SK-MEL-5 (cell line): ENCODE data around the gene ZNF423. TPM values are rescaled to one million over a fixed set of nuclear protein-coding genes. Genes with fewer than 3 reads are reported as not detected.

Source experiments
- DNase-seq: peaks from one replicate; pipeline ENCODE4 v3.0.0-alpha.2; 2016; ENCODE audit warnings: low read depth, low spot score
- in situ Hi-C: cut with HindIII; loops from 2 replicates; pipeline ENCODE4 v1.10.0; 2016; ENCODE audit warnings: low sequenced_read_pairs, high pct_unique_total_duplicates, low pct_unique_long_range_greater_than_20kb
- total RNA-seq: library from RNA; depleted of rRNA; stranded (reverse); fragments of >200 nt; shearing (Covaris generic); gene quantifications from 2 replicates; pipeline ENCODE4 v1.2.3, GENCODE V29; 2014

Gene ZNF423
- total RNA-seq, 1 experiment from 2014 or later = not detected

GRCh38 chr16:49811644-49812334, 44.1 kb downstream of the ZNF423 start:
- no peak for DNase-seq
- in situ Hi-C loops = no loop called here

- in situ Hi-C loops = no loop called here
These were observed 45.1 kb downstream of the ZNF423 start for GRCh38 chr16:49810831-49811230.

GRCh38 chr16:49809561-49809960, 46.4 kb downstream of the ZNF423 start:
- in situ Hi-C loops = no loop called here
- no peak for DNase-seq

More at GRCh38 chr16:49810831-49811230, 45.1 kb downstream of the ZNF423 start:
- no peak for DNase-seq

- no peak for DNase-seq
- in situ Hi-C loops = no loop called here
These were observed 46.9 kb downstream of the ZNF423 start for GRCh38 chr16:49809062-49809461.

- in situ Hi-C loops = no loop called here
- no peak for DNase-seq
These were observed 49.5 kb downstream of the ZNF423 start for GRCh38 chr16:49806446-49806845.

GRCh38 chr16:49801290-49801689, 54.6 kb downstream of the ZNF423 start:
- in situ Hi-C loops = no loop called here
- DNase-seq = no peak

GRCh38 chr16:49800876-49801275, 55.0 kb downstream of the ZNF423 start:
- in situ Hi-C loops = no loop called here
- peak; percentile 9 for DNase-seq

- in situ Hi-C loops = no loop called here
- DNase-seq = no peak
These were observed 55.5 kb downstream of the ZNF423 start for GRCh38 chr16:49800441-49800840.

GRCh38 chr16:49799172-49799571, 56.7 kb downstream of the ZNF423 start:
- in situ Hi-C loops = no loop called here
- DNase-seq = no peak

GRCh38 chr16:49795513-49795912, 60.4 kb downstream of the ZNF423 start:
- DNase-seq = no peak
- in situ Hi-C loops = no loop called here

GRCh38 chr16:49793244-49793643, 62.7 kb downstream of the ZNF423 start:
- DNase-seq = no peak
- in situ Hi-C loops = no loop called here

- in situ Hi-C loops = no loop called here
- DNase-seq = no peak
These were observed 66.3 kb downstream of the ZNF423 start for GRCh38 chr16:49789616-49790015.

- no peak for DNase-seq
- in situ Hi-C loops = no loop called here
These were observed 66.9 kb downstream of the ZNF423 start for GRCh38 chr16:49788986-49789385.

GRCh38 chr16:49788572-49788971, 67.3 kb downstream of the ZNF423 start:
- DNase-seq = no peak
- in situ Hi-C loops = no loop called here

- in situ Hi-C loops = no loop called here
- no peak for DNase-seq
These were observed 68.9 kb downstream of the ZNF423 start for GRCh38 chr16:49786926-49787557.

- in situ Hi-C loops = no loop called here
- no peak for DNase-seq
These were observed 69.9 kb downstream of the ZNF423 start for GRCh38 chr16:49785970-49786369.

GRCh38 chr16:49782405-49782804, 73.5 kb downstream of the ZNF423 start:
- in situ Hi-C loops = no loop called here
- DNase-seq = no peak

- in situ Hi-C loops = no loop called here
- no peak for DNase-seq
These were observed 74.5 kb downstream of the ZNF423 start for GRCh38 chr16:49781401-49781800.

- in situ Hi-C loops = no loop called here
- no peak for DNase-seq
These were observed 75.5 kb downstream of the ZNF423 start for GRCh38 chr16:49780433-49780832.
